ENCODE data around the gene OPHN1.

DNA sequence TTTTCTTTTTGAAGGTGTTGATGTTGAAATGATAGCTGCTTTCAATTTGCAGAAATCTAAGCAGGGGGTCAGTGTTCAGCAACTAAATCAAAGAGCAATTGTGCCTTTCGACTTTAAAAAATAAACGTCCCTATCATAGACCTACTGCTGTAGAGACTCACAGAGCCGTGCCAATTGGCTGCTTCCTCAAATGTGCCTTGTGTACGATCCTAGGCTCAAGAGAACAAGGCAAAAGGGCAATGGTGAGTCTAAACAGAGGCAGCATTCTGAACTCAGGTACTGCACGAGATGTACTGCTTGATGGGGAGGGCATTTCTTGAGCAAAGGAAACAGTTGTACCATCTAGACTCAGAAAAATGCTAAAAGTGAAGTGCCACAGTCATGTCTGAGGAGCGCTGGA, 29.8 kb downstream of the OPHN1 start:
- no peak for TF ChIP-seq POLR2AphosphoS5 (IDR thresholded peaks at IDR 0.05)
- no peak for TF ChIP-seq POLR2A (IDR thresholded peaks at IDR 0.05; ENCODE audit: low read depth)
- TF ChIP-seq CTCF (IDR thresholded peaks at IDR 0.05), result no peak
